ACC112 (cell line): ENCODE results near the gene KDM4B.

ENCODE experiments used
- H2AFZ ChIP-seq: fragments of 200-600 bp; sonication (generic); one replicate; pipeline ENCODE4 v1.6.0; 2017; ENCODE audit warnings: antibody characterized with exemption, low read length; ENCODE audit not compliant: unreplicated experiment
- H3K27ac ChIP-seq: fragments of 200-600 bp; sonication (generic); 2 replicates; pipeline ENCODE4 v1.5.1; 2014; ENCODE audit warnings: low read depth, mild to moderate bottlenecking, antibody characterized with exemption, low read length, moderate library complexity
- H3K27me3 ChIP-seq: fragments of 200-600 bp; sonication (generic); 2 replicates; pipeline ENCODE4 v1.6.1; 2014; ENCODE audit warnings: mild to moderate bottlenecking, antibody characterized with exemption, low read length, moderate library complexity, mixed read lengths; ENCODE audit not compliant: insufficient read depth
- H3K36me3 ChIP-seq: fragments of 200-600 bp; sonication (generic); 2 replicates; pipeline ENCODE4 v1.6.1; 2016; ENCODE audit warnings: mild to moderate bottlenecking, antibody characterized with exemption, low read length, moderate library complexity, mixed read lengths; ENCODE audit not compliant: insufficient read depth
- H3K4me1 ChIP-seq: fragments of 200-600 bp; sonication (generic); one replicate; pipeline ENCODE4 v1.6.1; 2016; ENCODE audit warnings: low read length, mixed read lengths; ENCODE audit not compliant: insufficient read depth, unreplicated experiment, control insufficient read depth
- H3K4me3 ChIP-seq: fragments of 200-600 bp; sonication (generic); 2 replicates; pipeline ENCODE4 v1.5.1; 2014; ENCODE audit warnings: mild to moderate bottlenecking, low read depth, low read length
- H3K79me2 ChIP-seq: fragments of 200-600 bp; sonication (generic); one replicate; pipeline ENCODE4 v1.6.0; 2016; ENCODE audit warnings: low read length; ENCODE audit not compliant: control insufficient read depth, unreplicated experiment, insufficient read depth

KDM4B gene

DNA sequence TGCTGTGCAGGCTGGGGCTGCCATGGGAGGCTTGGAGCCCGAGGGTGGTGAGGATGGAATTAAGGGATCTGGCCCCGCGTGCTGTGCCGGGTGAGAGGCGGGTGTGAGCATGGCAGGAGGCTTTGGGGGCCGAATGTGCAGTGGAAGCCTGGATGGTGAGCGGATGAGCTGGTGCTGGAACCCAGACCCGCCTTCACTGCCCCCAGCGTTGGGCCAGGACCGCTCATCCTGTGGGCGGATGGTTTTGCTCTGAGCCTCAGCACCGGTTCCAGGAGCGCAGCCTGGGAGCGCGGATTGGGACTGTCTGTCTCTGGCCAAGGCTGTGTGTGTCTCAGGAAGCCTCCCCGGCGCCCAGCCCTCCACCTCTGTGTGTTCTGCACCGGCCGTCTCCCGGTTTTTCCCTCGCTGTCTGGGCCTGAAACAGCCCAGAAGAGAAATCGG lies 16.7 kb downstream of the KDM4B start:
- Histone ChIP-seq H3K4me1 (peaks cover 12% of the 10 kb centered on the region), H2AFZ (no peak overlapping the region), H3K36me3 (no peaks in the 10 kb centered on the region), H3K79me2 (peaks cover 75% of the 10 kb centered on the region), H3K27me3 (no peaks in the 10 kb centered on the region), H3K4me3 (no peak overlapping the region), H3K27ac (no peak overlapping the region)

DNA sequence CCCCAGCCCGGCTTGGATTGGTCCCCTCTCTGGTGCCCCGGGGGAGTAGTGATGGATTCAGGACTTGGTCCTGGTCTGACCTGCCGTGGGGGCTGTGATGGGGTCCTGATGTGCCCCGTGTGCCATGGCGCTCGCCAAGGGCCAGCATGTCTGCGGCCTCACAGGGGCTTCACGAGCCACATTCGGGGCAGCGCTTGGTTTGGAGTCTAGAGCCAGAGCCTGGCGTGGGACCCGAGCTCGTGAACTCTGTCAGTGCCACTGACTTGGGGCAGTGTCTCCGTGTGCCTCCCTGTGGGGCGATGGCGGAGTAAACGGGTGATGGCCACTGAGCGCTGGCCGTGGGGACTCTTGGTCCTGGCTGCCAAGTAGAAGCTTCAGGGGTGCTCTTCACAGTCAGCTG lies 17.1 kb downstream of the KDM4B start:
- H3K79me2 ChIP-seq = peaks cover 71% of the 10 kb centered on the region

DNA sequence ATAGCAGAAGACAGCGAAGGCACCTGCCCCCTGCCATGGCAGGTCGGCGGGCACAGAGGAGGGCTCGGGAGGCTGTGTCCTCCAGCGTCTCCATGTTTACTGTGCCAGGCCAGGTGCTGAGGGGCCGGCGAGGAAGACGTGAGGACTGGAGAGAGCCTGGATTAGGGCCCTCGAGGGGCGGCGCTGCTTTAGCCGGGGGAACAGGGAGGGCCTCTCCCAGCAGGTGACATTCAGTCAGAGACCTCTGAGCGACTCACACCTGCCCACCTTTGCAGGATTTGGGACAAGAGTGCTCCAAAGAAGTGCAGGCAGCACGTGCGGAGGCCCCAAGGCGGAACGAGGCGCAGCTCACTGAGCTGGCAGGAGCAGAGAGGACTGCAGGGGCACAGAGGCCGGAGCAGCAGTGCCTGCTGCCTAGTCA lies 17.6 kb downstream of the KDM4B start:
- Histone ChIP-seq H3K36me3 (no peaks in the 10 kb centered on the region), H3K4me3 (no peak overlapping the region)

More for the DNA sequence above, 17.1 kb downstream of the KDM4B start:
- H3K4me3 ChIP-seq = no peak overlapping the region
- no peak overlapping the region for H2AFZ ChIP-seq
- no peaks in the 10 kb centered on the region for H3K27me3 ChIP-seq
- H3K27ac ChIP-seq = no peak overlapping the region
- H3K4me1 ChIP-seq = peaks cover 12% of the 10 kb centered on the region
- H3K36me3 ChIP-seq = no peaks in the 10 kb centered on the region

DNA sequence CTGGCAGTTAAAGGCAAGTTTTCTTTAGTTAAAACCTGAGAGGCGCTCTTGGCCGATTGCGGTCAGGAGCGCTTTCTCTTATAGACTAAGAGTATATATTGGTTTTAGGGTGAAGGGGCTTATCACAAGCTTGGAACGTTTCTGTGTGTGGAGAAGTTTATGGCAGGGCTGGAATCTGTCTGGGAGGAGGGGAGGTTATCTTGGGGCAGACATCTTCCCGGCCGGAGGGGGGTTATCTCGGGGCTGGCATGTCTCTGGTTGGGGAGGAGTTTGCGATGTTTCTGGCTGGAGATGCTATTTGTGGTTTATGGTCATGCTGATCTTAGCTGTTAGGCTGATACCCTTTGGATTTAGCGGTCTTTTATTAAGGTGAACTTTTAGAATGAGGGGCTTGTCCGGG lies 18.3 kb downstream of the KDM4B start:
- Histone ChIP-seq H3K4me1 (peaks cover 12% of the 10 kb centered on the region), H3K79me2 (peaks cover 72% of the 10 kb centered on the region), H3K27ac (no peak overlapping the region), H3K36me3 (no peaks in the 10 kb centered on the region), H3K27me3 (no peaks in the 10 kb centered on the region), H2AFZ (no peak overlapping the region), H3K4me3 (no peak overlapping the region)

More for the DNA sequence above, 17.6 kb downstream of the KDM4B start:
- no peak overlapping the region for H2AFZ ChIP-seq
- peaks cover 12% of the 10 kb centered on the region for H3K4me1 ChIP-seq
- peaks cover 69% of the 10 kb centered on the region for H3K79me2 ChIP-seq
- no peak overlapping the region for H3K27ac ChIP-seq
- no peaks in the 10 kb centered on the region for H3K27me3 ChIP-seq

DNA sequence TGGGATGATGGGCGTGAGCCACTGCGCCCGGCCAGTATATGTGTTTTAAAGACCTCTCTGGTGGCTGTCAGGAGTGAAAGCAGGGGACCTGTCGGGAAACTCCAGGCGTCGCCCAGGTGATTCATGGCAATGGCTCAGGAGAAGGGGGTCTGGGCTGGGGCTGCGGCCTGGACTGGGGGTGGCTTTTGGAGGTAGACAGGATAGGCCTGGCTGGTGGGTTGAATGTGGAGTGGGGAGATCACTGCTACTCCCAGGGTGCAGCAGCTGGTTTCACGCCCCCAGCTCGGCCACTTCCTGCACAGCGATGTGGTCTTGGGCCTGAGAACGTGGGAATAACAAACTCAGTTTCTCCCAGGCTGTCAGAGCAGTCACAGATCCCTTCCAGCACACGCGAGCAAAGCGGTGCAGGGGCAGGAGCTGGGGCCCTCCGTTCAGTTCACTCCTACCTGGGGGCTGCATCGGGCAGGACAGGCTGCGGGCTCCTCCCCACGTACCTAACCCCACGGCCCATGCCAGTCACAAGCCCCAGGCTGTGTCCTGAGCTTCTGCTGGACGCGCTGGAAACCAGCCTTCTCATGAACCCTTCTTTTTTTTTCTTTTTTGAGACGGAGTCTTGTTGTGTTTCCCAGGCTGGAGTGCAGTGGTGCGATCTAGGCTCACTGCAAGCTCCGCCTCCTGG lies 18.9 kb downstream of the KDM4B start:
- Histone ChIP-seq H3K4me3 (no peak overlapping the region), H3K27ac (no peak overlapping the region), H3K79me2 (peaks cover 76% of the 10 kb centered on the region), H3K36me3 (no peaks in the 10 kb centered on the region), H2AFZ (no peak overlapping the region), H3K27me3 (no peaks in the 10 kb centered on the region), H3K4me1 (peaks cover 12% of the 10 kb centered on the region)

DNA sequence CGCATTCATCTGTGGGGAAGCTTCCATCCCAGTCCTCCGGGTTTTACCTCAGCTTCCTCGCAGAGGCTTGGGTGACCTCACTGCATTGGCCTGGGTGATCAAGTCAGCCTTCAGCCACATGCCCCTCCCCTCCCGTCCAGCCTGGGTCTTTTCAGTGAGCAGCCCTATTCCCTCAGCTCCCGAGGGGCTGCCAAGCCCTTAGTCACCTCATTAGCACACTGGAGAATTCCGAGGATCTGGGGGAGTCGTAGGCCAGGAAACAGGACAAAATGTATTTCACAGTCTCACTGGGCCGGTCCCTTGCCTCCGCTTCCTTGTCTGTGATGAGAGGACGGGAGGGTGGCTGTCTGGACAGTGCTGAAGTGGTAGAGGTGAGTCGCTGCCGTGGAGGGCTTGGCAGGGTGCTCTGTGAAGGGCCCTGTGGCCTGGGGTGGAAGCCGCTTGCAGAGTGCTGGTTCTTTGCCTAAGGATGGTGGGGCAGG lies 19.9 kb downstream of the KDM4B start:
- peaks cover 12% of the 10 kb centered on the region for H3K4me1 ChIP-seq
- H3K36me3 ChIP-seq = no peaks in the 10 kb centered on the region
- no peak overlapping the region for H2AFZ ChIP-seq
- H3K27me3 ChIP-seq = no peaks in the 10 kb centered on the region
- peaks cover 69% of the 10 kb centered on the region for H3K79me2 ChIP-seq
- peak overlapping the region; percentile 50; the same call in 1 of the 2 replicates for H3K27ac ChIP-seq
- peak overlapping the region; percentile 29 for H3K4me3 ChIP-seq

DNA sequence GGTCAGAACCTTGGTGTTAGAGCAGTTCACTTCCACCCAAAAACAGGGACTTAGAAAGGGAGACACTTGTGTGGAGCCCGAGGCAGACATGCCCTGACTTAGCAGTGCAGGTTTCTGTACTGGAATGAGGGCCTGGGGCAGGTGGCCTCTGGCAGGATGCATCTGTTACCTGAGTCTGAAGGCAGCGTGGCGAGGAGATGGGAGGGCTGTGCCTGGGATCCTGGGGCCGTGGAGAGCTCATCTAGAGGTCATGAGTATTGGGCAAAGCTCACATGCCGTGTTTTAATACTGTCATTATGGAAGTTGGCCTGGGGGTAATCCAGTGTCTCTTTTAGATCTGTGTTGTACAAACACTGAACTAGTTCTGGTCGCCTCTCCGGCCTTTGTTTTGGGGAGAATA lies 21.4 kb downstream of the KDM4B start:
- no peaks in the 10 kb centered on the region for H3K27me3 ChIP-seq
- no peak overlapping the region for H3K4me3 ChIP-seq
- H3K79me2 ChIP-seq = peaks cover 61% of the 10 kb centered on the region
- no peaks in the 10 kb centered on the region for H3K36me3 ChIP-seq
- no peak overlapping the region for H3K27ac ChIP-seq
- H2AFZ ChIP-seq = no peak overlapping the region
- peaks cover 12% of the 10 kb centered on the region for H3K4me1 ChIP-seq

DNA sequence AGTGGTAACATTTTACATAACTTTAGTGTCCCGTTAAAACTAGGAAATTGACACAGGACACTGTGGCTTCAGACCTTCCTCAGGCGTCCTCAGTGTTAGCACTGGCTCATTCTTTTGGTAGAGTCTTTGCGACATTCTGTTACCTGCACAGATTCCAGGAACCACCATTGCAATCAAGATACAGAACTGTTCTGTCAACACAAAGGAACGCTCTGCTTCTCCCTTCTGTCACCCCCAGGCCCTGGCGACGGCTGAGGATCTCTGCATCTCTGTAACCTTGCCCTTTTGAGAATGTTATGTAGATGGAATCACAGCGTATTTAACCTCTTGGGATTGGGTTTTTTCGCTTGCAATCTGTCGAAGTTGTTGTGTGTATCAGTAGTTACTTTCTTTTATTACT lies 22.6 kb downstream of the KDM4B start:
- peaks cover 12% of the 10 kb centered on the region for H3K4me1 ChIP-seq
- H2AFZ ChIP-seq = no peak overlapping the region
- no peaks in the 10 kb centered on the region for H3K27me3 ChIP-seq
- peaks cover 54% of the 10 kb centered on the region for H3K79me2 ChIP-seq
- H3K36me3 ChIP-seq = no peaks in the 10 kb centered on the region
- H3K4me3 ChIP-seq = no peak overlapping the region
- H3K27ac ChIP-seq = no peak overlapping the region

DNA sequence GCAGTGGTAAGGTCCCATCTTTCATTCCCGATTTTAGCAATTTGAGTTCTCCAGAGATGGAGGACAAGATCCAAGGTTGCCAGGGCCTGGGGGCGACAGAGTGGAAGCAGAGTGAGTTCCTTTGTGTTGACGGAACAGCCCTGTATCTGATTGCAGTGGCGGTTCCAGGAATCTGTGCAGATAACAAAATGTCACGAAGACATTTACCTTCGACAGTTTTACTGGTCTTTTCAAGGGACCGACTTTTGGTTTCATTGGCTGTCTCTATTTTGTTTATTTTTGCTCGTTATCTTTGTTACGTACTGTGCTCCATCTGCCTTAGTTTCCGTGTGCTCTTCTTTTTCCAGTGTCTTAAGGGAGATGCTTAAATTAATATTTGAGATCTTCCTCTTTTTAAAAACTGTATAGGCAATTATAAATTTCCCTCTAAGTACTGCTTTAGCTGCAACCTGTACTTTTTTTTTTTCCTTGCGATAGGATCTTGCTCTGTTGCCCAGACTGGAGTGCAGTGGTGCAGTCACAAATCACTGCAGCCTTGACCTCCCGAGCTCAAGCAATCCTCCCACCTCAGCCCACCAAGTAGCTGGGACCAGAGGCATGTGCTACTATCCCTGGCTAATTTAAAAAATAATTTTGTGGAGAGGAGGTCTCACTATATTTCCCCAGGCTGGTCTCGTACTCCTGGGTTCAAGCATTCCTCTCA lies 23.2 kb downstream of the KDM4B start:
- Histone ChIP-seq H3K27ac (no peak overlapping the region), H3K36me3 (no peaks in the 10 kb centered on the region), H3K79me2 (peaks cover 50% of the 10 kb centered on the region), H2AFZ (no peak overlapping the region), H3K4me3 (no peak overlapping the region), H3K4me1 (peaks cover 12% of the 10 kb centered on the region), H3K27me3 (no peaks in the 10 kb centered on the region)

DNA sequence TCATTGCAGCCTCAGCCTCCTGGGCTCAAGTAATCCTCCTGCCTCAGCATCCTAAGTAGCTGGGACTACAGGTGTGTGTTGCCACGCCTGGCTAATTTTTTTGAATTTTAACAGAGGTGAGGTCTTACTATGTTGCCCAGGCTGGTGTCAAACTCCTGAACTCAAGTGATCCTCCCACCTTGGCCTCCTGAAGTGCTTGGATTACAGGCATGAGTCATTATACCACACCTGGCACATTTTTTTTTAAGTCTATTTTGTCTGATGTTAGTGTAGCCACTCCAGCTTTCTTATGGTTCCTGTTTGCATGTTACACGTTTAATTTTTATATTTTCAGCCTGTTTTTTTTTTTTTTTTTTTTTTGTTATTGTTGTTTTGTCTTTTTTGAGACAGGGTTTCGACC lies 24.8 kb downstream of the KDM4B start:
- H3K79me2 ChIP-seq = peaks cover 44% of the 10 kb centered on the region
- H3K27ac ChIP-seq = no peak overlapping the region
- H3K36me3 ChIP-seq = no peaks in the 10 kb centered on the region
- no peaks in the 10 kb centered on the region for H3K27me3 ChIP-seq
- peaks cover 3% of the 10 kb centered on the region for H3K4me1 ChIP-seq
- no peak overlapping the region for H3K4me3 ChIP-seq
- H2AFZ ChIP-seq = no peak overlapping the region

DNA sequence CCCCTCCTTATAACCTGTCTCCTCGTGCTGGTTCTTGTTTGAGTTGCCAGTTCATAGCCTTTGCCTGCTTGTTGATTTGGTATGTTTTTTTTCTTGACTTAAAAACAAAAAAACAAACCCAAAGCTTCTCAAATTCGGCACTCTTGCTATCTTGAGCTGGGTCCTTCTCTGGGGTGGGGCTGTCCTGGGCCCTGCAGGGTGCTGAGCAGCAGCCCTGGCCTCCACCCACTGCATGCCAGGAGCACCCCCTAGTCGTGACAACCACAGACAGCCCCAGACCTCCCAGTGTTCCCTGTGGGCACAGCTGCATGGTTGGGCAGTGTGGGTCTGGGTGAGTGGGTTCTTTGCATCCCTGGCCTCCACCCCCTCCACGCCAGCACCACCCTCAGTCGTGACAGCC lies 27.8 kb downstream of the KDM4B start:
- peaks cover 5% of the 10 kb centered on the region for H3K4me1 ChIP-seq
- H3K79me2 ChIP-seq = peaks cover 26% of the 10 kb centered on the region
- H3K4me3 ChIP-seq = no peak overlapping the region
- H3K36me3 ChIP-seq = no peaks in the 10 kb centered on the region
- H3K27ac ChIP-seq = no peak overlapping the region
- H3K27me3 ChIP-seq = no peaks in the 10 kb centered on the region
- no peak overlapping the region for H2AFZ ChIP-seq
